ENCODE data around the gene ZBTB38.

ZBTB38 gene

DNA sequence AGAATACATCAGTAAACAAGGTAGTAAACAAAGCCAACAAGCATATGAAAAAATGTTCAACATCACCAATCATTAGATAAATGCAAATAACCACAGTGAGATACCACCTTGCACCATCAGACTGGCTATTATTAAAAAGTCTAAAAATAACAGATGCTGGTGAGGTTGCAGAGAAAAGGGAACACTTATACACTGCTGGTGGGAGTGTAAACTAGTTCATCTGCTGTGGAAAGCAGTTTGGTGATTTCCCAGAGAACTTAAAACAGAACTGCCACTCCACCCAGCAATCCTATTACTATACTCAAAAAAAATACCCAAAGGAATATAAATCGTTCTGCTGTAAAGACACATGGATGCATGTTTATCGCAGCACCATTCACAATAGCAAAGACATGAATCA is 30.3 kb upstream of the ZBTB38 start:
- DNase-seq = no peak

DNA sequence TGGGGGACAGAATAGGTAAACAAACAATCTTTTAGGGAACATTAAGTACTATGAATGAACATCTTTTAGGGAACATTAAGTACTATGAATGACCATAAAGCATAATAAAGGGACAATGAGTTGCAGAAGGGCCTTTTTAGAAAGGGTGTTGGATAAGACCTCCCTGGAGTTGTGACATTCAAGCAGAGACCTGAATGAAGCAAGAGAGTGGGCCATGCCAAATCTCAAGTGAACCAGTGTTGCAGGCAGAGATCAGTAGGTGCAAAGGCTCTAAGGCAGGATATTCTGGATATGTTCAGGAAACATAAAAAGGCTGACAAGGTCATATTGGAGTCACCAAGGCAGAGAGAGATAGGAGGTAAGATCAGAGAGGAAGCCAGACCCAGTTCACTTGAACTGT is 29.4 kb upstream of the ZBTB38 start:
- DNase-seq = no peak

DNA sequence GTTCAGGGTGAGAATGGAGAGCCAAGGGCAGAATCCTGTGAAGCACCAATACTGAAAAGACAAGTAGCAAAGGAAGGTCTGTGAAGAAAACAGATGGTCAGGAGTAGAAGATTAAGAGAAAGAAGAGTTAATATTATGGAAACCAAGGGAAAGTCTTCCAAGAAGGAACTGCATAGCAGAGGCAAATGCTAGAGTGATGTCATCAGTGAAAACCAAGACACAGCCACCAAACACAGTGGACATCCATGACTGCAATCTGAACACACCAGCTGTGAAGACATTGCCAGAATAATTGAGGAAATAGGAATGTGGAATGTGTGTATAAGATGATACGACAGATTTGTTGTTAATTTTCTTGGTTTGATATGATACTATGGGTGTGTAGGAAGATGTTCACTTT is 26.8 kb upstream of the ZBTB38 start:
- no peak for DNase-seq

DNA sequence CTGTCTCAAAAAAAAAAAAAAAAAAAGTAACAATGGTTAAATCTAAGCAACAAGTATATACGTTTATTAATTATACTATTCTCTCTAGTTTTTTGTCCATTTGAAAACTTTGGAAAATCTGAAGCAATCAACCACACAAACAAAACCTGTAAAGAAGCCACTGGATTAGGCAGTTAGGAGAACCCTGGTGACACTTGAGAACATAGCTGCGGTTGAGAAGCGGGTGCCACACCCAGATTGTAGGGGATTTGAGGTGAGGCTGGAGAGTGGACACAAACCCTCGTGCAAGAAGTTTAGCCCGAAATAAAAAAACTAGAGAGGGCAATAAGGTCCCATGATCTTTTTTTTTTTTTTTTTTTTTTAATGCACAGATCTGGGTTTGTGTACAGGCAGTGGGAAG is 25.9 kb upstream of the ZBTB38 start:
- DNase-seq = no peak

DNA sequence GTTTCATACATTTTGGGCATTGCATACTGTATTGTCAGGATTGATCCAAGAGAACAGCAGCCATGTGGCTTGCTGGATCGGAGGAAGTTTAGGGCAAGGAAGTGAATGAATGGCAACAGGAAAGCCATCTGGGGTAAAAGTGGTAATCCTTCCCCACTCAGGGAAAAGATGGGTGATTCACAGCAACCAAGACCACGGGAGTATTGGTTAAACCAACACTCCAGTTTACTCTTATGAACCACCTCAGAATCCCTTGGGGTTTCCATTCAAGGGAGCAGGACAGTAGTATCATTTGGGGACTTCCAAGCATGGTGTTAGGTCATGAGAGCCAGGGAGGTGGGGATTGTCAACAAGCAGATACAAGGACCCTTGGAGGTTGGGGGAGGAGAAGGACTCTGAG is 25.2 kb upstream of the ZBTB38 start:
- no peak for DNase-seq

DNA sequence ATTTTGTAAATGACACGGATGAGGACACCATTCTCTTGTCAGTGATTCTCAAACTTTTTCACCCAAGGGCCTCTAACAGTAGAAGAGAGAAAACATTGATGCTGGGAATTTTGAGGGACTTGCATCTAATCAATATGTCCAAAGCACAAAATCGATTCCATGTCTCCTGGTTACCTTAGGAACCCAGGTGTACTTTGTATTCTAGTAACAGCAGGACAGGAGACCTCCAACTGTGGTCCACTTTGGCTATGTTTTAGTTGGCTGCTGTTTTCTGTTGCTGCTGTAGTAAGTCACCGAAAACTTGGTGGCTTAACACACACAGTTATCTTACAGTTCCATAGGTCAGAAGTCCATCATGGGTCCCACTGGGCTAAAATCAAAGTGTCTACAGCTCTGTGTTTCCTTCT is 24.4 kb upstream of the ZBTB38 start:
- peak; percentile 90 for DNase-seq

DNA sequence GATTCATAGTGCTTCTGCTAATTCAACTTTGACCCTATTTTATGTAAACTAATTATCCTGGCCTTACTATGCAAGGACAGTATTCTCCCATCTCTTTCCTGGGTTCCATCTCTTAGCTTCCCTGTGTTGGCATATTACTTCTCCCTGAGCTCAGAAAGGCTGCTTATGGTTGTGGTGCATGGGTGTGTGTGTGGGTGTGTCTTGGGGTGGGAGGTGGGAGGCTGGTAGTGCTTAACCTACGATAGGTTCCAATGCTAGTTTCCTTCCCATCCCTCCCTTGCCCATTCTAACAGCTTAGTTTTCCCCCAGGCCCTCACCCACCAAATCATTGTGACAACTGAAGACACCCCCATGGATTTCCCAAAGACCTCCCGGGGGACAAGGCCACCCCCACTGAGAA is 22.8 kb upstream of the ZBTB38 start:
- no peak for DNase-seq

DNA sequence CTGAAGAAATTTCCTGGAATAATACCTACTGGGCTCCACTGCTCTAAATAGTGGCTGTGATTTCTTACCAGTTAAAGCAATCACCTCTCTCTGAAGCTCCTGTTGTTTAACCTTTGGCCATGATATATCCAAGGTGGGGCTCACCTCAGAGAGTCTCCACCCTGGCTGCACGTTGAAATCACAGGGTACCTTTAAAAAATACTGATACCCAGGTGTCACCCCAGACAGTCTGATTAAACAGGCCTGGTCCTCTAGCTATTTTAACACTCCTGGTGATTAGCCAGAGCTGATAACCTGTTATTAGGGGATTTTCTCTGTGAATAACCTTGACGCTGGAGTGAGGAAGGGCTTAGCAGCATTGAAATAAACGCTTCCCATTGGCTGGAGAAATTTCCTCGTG is 22.3 kb upstream of the ZBTB38 start:
- DNase-seq = peak; percentile 57

DNA sequence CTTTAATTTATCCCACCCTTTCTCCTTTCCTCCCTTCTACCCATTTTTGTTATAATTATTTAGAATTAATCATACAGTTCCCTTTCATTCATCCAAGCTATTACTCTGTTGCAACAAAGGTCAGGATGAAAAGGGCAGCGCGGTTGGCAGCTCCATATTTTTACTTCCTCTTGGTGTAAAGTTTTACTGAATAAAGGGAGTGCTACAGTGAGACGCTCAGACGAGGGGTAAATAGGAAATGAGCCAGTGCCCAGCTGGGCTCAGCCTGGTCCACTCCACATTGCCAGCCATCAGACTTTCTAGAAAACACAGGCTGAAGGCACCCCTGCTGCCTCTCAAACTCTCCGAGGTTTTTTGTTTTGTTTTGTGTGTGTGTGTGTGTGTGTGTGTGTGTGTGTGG is 21.9 kb upstream of the ZBTB38 start:
- DNase-seq = peak; percentile 48

DNA sequence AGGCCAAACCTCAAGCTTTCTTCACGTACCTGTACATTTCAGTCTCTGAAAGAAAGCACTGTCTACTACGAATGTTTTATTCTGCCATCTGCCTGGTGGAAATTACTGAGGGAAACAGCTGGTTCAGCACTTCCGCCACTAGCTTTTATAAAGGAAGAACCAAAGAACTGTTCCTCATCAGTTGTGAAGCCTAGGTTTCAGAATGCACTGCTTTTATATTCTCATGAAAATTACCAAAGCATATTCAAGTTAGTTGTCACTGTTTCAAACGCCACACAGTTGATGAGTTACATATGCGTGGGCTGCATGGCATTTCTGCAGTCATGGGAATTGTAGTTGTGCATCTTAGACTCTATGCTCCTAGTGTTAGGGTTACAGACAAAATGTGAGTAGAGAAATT is 21.5 kb upstream of the ZBTB38 start:
- DNase-seq = no peak

DNA sequence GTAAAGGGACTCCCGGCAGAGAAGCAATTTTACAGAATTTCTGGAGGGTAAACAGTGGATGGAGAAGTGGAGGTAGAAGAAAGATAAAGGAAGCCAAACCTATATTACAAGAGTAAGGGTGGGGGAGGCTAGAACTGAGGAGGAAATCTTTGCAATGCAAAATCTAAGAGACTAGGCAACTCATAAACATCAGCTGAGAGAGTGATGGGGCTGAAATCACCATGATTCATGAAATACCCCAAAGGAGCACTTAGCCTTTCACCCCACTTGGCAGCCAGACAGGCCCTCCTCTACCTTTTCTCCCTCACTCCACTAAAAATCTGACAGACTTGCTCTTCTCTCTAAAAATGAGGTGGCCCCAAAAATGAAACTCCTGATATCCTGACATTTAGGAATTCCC is 19.5 kb upstream of the ZBTB38 start:
- no peak for DNase-seq

DNA sequence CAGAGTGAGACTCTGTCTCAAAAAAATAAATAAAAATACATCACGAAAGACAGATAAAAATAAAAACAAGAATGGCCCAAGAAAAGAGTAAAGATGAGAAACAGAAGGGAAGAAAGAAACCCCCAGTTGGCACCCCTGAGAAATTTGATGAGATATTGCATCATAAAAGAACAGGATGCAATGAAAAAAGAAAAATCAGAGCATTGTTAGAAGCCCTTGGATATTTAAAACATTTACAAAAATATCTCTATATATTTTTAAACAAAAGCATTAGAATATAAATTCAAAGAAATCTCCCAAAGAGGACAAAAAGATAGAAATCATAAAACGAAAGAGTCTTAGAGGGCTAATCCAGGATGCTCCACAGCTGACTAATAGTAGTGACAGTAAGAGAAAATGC is 18.6 kb upstream of the ZBTB38 start:
- no peak for DNase-seq

DNA sequence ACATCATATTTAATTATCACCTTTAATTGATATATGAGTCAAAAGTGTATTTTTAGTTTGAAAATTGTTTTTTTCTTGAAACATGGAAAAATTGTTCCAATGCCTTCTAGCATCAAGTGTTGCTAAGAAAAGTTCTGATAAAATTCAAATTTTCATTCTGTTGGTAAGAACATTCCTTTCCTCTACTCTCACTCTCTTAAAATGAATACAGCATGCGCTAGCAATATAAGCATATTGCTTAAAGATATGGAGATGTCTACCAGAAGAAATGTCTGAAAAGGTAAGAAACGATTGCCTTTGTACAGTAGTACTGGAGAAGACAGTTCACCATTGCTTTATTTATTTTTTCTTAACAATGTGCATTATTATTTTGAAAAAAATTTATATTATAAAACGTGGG is 17.6 kb upstream of the ZBTB38 start:
- no peak for DNase-seq

DNA sequence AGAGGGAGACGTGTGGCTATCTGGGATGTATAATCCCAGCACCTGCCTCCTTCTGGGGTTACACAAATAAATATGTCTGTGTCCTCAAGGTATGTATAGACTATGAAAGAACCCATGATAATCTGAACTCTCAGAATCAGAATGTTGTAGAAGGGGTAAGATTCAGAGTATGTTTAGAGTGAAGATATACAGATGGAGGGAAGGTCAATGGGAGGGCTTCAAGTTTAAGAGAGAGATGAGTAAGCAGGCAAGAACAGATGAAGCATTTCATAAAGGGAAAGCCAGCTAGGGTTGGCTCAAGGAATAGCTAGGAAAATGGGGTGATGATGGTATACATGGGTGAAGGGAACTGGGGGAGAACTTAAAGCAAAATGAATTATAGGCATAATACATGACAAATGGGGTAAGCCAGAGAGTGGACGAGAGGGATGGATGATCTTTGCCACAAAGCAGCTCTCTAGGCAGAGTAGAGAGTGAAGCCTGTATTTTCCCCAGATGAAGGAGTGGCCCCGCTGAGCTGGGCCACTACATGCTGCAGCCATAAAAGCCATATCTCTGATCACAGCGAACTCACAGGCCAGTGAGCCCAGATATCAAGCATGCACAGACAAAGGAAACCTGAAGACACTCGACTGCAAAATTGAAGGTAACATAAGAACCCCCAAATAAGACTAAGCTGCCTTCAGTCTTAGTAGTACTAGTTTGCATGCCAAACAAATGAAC is 15.9 kb upstream of the ZBTB38 start:
- no peak for DNase-seq

DNA sequence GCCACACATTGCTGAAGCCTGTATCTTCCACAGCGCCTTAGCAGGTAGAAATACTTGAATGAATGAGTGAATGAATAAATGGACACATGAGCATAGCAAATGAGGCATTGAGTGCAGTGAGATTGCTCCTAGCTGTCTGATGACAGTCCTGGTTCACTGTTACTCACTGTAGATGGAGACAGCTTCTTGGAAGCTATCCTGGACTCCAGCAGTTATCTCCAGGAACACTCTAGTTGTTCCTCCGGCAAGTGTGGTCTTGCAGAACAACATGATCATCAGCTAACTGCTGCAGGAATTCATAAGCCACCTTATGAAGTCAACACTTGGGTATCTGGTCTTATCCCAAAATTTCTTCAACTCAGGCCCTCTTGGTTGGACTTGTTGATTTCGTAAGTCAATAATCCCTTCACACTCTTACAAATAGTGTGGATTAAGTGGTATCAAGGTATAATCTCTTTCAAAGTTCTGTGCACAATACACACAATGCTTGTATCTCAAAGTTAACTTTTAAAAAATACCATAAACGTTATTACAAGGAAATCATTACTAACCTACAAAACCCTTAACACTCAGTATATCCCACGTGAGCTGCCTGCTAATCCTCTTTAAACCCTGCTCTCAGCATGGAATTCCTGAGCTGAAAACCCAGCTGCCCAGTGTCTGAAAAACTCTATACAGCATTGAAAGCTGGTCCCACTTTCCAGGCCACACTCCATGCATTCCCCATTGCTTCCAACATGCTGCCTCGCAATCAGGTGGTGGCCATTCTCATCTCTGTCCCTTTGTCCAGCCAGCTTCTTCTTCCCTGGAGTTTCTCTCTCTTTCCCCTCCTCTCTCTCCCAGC is 14.4 kb upstream of the ZBTB38 start:
- no peak for DNase-seq

DNA sequence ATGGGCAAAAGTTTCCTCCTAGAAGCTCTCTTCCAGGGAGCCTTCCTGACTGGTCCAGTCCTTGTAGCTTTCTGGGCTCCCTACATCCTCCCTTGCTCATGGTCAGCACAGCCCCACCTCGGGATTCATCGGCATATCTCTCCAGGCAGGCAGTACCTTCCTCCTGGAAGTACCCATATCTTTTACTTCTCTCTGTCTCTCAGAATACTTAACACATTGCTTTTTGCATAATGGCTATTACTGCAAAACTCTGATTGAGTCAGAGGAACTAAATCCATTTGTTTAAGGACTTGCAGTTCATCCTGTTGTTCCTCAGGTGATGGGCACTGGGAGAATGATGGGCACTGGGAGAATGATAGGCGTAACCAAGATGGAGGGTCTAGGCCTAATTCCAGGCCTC is 13.8 kb upstream of the ZBTB38 start:
- no peak for DNase-seq

DNA sequence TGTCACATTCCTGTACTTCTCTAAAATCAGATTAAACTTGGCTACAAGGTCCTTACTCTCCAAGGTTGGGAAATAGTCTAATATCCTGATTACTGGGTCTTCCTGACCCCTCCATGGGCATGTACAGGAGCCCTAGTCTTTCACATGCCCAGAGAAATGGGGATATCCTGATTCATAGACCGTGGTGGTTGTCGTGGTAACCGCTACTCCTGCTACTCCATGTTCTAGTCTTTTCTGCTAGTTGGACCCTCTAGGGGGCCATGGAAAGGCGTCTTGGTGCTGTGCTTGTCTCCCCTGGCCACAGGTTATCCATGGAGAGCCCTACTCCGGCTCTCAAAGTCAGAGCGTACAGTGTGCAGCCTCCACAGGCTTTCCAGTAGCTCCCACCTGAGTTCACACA is 13.1 kb upstream of the ZBTB38 start:
- no peak for DNase-seq

DNA sequence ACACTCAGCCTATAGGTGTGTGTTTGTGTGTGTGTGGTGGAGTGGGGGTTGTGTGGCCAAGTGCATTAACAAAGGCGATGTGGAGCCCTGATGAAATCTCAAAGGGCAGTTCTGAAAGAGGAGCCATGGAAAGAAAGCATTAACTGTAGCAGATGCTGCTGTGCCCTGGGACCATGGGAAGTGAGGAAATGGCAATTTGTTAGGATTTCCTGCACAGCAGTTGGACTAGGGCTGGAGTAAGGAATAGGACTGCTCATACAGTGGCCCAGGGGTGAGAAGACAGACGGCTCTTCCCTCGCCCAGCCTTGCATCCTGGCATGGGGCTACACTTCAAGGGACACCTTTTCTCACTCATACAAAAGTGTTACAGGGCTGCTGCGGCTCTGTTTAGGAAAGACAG is 12.3 kb upstream of the ZBTB38 start:
- no peak for DNase-seq

DNA sequence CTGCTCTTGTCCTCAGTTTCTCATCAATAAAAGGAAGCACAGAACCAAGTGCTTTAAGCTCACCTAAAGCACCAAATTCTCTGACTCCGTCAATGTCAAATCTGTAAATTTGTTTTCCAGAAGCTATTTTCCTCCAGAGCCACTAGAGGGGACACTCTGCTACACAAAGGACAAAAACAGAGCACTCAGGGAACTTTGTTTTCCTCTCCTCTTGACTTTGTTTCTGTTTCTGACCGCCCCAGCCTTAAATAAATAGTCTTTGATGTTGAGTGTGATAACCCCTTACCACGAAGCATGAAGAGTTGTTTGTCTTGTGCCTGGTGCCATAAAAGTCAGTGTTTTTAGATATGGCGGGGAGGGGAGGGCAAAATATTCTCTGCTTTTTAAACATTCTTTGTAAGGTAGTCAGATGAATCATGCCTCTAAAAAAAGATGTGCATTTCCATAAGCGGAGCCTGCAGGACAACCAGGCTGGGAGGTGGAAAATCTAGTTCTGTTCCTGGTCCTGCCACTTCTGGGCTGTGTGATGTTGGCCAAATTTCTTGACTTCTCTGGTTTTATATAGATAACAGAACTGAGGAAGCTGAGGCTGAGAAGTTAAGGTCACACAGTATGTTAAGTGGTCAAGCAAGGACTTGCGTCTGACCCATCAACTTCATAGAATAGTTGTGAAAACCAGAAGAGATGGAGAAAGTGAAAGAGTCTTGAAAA is 7.3 kb upstream of the ZBTB38 start:
- peak; percentile 83 for DNase-seq

DNA sequence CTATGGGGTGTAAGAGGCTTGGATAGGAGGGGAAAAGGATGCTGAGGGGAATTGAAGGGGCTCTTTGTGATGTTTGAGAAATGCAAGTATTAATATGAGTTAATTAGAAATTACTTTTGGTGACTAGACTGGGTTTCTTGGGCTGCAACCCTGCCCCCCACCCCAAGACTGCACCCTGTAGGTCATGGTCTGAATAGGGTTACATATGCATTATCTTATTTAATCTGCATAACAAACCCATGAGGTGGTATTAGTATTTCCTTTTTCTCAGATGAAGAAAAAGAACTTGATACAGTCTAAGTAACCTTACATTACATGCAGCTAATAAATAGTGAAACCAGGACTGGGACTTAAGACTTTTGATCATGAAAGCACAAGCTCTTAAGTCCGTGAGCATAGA is 5.6 kb upstream of the ZBTB38 start:
- no peak for DNase-seq

DNA sequence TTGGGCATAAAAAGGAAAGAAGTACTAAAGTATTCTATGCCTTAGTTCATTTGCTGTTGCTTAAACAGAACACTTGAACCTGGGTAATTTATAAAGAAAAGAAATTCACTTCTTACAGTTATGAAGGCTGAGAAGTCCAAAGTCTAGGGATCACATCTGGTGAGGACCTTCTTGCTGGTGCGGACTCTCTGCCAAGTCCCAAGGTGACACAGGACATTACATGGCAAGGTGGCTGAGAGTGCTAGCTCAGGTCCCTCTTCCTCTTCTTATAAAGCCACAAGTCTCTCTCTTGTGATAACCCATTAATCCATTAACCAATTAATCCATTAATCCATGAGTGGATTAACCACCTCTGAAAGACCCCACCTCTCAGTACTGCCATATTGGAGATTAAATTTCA is 3.1 kb upstream of the ZBTB38 start:
- no peak for DNase-seq

DNA sequence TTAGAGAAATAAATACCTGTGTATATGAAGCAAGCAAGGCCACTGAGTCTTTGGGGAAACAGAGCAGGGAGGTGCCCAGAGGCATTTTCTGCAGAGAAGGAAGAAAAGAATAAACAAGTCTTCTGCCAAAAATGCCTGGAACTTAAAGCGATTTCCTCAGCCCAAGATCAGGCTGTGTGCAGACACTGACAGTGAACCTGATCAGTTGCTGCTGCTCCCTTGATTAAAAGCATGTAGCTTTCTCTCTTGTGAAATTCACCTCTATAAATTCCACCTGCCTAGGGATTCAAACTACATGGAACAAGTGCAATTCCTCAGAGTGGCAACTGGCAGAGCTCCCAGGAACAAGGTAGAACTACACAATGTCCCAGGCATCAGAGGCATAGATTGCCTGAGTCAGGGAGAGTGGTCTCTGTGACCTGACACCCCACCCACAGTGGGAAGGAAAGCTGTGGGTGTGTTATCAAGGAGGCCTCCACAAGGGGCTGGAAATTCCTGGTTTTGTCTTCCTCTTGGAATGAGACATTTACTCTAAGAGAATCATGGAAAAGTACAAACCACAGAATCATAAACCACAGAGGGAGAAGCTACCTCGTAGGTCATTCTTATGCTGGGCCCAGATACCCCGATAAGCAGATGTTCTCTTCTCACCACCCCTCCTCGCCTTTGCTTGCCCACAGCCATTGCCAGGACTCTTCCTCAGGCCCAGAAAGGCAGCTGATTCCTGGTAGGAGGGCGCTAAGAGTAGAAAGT is 1.8 kb upstream of the ZBTB38 start:
- DNase-seq = no peak

DNA sequence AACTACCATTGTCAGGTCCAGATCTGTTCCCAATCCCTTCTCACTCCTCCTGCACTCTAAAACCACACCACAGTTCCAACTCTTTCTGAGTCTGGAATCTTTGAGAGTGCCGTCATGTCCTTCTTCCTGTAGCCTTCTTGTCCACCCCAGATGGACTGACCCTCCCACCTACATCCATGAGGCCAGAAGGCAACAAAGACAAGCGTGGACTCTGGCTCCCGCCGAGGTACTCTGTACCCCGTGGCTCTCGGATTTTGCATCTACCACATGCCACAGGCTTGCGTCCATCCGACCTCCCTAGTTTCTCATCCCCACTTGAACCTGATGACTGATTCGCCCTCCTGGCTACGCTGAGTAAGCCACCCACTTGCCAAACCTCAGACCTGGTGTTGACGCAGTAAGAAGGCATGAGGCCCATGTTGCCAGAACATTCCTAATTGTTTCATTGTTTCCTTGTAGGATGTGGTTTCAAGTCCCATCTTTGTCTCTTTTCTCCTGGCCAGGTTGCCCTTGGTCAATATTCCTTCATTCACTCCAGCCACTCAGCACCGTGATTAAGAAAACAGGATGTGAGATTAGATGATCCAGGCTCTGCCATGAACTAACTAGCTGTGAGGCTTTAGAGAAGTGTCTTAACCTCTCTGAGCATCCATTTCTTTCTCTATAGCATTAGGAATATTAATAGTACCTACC is 1.1 kb upstream of the ZBTB38 start:
- no peak for DNase-seq
